ENCODE results near the gene TRIM28. TPM values are rescaled to one million over a fixed set of nuclear protein-coding genes. Genes with fewer than 3 reads are reported as not detected.

Gene TRIM28
- total and polyA plus RNA-seq, 9 of the 15 experiments (the other 6 are each of a cell fraction or from before 2014, with no cell fraction given): 12.1 to 797 (median 490) TPM

- TF ChIP-seq ELF2 (CRISPR knock-in tag; IDR thresholded peaks at IDR 0.05): no peak
- TF ChIP-seq NFIX (CRISPR knock-in tag; IDR thresholded peaks at IDR 0.05; ENCODE audit: low read depth): no peak
- TF ChIP-seq ARNT (IDR thresholded peaks at IDR 0.05): no peak
- TF ChIP-seq POLR2AphosphoS2 (IDR thresholded peaks at IDR 0.05; ENCODE audit: low read length): no peak
- no peak for TF ChIP-seq KAT7 (CRISPR knock-in tag; IDR thresholded peaks at IDR 0.05; ENCODE audit: borderline replicate concordance)
- TF ChIP-seq ZNF24 (IDR thresholded peaks at IDR 0.05): peak; percentile 90
- TF ChIP-seq PHB (CRISPR knock-in tag; IDR thresholded peaks at IDR 0.05): no peak
- TF ChIP-seq MAZ (CRISPR knock-in tag; conservative IDR thresholded peaks at IDR 0.05 in 1 of 2, IDR thresholded peaks at IDR 0.05 in 1 of 2): peak; percentile 91 to 92
- TF ChIP-seq CREB5 (CRISPR knock-in tag; IDR thresholded peaks at IDR 0.05): no peak
- no peak; the same call in 1 of the 2 replicates for TF ChIP-seq GABPA (tag; conservative IDR thresholded peaks at IDR 0.05; ENCODE audit: low read depth)
- no peak for TF ChIP-seq IRF1 (CRISPR knock-in tag; IDR thresholded peaks at IDR 0.05; ENCODE audit: borderline replicate concordance)
- TF ChIP-seq, protein P1, sequence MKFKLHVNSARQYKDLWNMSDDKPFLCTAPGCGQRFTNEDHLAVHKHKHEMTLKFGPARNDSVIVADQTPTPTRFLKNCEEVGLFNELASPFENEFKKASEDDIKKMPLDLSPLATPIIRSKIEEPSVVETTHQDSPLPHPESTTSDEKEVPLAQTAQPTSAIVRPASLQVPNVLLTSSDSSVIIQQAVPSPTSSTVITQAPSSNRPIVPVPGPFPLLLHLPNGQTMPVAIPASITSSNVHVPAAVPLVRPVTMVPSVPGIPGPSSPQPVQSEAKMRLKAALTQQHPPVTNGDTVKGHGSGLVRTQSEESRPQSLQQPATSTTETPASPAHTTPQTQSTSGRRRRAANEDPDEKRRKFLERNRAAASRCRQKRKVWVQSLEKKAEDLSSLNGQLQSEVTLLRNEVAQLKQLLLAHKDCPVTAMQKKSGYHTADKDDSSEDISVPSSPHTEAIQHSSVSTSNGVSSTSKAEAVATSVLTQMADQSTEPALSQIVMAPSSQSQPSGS (CRISPR knock-in tag; IDR thresholded peaks at IDR 0.05): 0 out of 2 replicates have a peak, but pooled peaks have one; percentile 20
- peak; percentile 63; the same call in 1 of the 2 replicates for TF ChIP-seq CREM (IDR thresholded peaks at IDR 0.05; ENCODE audit: low read depth)
- TF ChIP-seq ZNF133 (CRISPR knock-in tag; IDR thresholded peaks at IDR 0.05): no peak
- TF ChIP-seq UBTF (IDR thresholded peaks at IDR 0.05; ENCODE audit: borderline replicate concordance in 1 of 2, low read depth in 2 of 2, low read length in 2 of 2): 0 out of 4 replicates have a peak, but pooled peaks of 1 of the 2 experiments have one; percentile 26
- peak; percentile 93 for TF ChIP-seq GMEB1 (CRISPR knock-in tag; IDR thresholded peaks at IDR 0.05)
- peak; percentile 97 for TF ChIP-seq CTBP1 (IDR thresholded peaks at IDR 0.05; ENCODE audit: borderline replicate concordance)
- no peak for TF ChIP-seq ZNF655 (CRISPR knock-in tag; IDR thresholded peaks at IDR 0.05)
These were observed 29.9 kb upstream of the TRIM28 start (continued) for GRCh38 chr19:58513694-58514563.

Measured in K562 (cell line).